GM12864 (cell line): Measurements from ENCODE around the gene HPGDS.
"Not testable (repeated sequence)": the region's sequence is repeated elsewhere in the genome, so short reads cannot be mapped to it uniquely, and the experiment has no call there.

Experiments used
- DNase-seq: peaks from one replicate; pipeline ENCODE4 v3.0.0-alpha.2; 2011; ENCODE audit warnings: low read depth
- H3K4me3 ChIP-seq: 2 replicates; pipeline ENCODE4 v1.5.1; 2011; ENCODE audit warnings: mild to moderate bottlenecking, low read depth, low read length, control low read depth
- TF ChIP-seq, protein P1 (sequence below): IDR thresholded peaks from 2 replicates; pipeline ENCODE4 v1.5.1; 2011; ENCODE audit warnings: low read depth, mild to moderate bottlenecking, moderate library complexity, low read length, control low read depth, inconsistent platforms; ENCODE audit errors: missing control alignments

HPGDS gene

DNA sequence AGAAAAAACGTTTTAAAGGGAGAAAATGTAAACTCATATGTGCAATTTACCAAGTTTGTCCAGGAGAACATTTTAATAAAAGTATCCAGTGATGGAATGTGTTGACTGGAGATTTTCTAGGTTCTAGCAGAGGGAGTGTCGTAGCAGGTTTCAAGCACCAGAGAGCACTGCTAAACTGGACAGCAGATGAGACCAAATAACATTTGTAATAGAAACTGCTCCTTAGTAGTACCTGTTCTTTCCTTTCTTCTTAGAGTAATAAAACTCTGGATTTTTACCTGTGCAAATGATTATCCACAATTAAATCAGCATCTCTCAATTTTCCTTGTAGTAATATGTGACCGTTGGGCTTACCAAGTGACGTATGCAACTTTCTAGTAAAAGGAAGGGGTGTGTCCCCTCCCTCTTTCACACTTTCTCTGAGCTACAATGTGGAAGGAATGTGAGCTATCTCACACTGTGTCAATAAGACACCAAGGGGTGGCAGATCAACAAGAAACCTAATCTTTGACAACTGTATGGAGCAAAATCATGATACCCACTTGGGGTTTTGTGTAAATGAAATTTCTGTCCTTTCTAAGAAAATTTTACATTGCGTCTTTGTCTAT lies 9.5 kb downstream of the HPGDS start:
- TF ChIP-seq, protein P1, sequence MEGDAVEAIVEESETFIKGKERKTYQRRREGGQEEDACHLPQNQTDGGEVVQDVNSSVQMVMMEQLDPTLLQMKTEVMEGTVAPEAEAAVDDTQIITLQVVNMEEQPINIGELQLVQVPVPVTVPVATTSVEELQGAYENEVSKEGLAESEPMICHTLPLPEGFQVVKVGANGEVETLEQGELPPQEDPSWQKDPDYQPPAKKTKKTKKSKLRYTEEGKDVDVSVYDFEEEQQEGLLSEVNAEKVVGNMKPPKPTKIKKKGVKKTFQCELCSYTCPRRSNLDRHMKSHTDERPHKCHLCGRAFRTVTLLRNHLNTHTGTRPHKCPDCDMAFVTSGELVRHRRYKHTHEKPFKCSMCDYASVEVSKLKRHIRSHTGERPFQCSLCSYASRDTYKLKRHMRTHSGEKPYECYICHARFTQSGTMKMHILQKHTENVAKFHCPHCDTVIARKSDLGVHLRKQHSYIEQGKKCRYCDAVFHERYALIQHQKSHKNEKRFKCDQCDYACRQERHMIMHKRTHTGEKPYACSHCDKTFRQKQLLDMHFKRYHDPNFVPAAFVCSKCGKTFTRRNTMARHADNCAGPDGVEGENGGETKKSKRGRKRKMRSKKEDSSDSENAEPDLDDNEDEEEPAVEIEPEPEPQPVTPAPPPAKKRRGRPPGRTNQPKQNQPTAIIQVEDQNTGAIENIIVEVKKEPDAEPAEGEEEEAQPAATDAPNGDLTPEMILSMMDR: peak; percentile 16
- H3K4me3 ChIP-seq: no peak overlapping the region
- no peak for DNase-seq

DNA sequence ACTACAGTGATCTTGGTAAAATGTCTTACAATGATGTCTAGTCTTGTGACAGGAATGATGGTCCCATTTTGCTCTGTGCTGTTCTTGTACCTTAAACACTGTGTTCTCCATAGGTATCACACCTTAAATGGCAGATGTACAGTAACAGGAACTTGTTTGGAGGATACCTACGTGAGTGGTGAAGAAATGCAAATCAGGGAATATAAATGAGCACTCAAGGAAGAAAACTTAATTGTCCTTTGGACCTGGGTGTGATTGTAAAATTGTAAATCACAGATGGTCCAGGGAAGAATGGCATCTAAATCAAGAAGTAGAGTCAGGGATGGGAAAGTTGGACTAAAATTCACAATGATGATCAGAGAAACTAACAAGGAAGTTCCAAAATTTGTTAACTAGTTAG lies 12.7 kb downstream of the HPGDS start:
- no peak overlapping the region for H3K4me3 ChIP-seq
- TF ChIP-seq, protein P1: no peak
- DNase-seq: no peak

DNA sequence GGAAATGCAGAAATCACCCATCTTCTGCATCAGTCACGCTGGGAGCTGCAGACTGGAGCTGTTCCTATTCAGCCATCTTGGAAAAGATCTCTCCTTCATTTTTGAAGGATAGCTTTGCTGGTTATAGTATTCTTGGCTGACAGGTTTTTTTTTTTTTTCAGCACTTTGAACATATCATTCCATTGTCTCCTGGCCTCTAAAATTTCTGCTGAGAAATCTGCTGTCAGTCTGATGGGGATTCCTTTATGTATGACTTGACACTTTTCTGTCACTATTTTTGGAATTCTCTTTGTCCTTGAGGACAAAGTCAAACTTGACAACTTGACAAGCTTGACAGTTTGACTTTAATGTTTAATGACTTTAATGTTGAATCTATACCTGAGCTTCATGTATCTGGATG lies 16.8 kb downstream of the HPGDS start:
- DNase-seq: no peak
- no peak overlapping the region for H3K4me3 ChIP-seq
- TF ChIP-seq, protein P1: no peak

DNA sequence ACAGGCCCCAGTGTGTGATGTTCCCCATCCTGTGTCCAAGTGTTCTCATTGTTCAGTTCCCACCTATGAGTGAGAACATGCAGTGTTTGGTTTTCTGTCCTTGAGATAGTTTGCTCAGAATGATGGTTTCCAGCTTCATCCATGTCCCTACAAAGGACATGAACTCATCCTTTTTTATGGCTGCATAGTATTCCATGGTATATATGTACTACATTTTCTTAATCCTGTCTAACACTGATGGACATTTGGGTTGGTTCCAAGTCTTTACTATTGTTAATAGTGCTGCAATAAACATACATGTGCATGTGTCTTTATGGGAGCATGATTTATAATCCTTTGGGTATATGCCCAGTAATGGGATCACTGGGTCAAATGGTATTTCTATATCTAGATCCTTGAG lies 22.7 kb downstream of the HPGDS start:
- H3K4me3 ChIP-seq, DNase-seq: not testable (repeated sequence)

DNA sequence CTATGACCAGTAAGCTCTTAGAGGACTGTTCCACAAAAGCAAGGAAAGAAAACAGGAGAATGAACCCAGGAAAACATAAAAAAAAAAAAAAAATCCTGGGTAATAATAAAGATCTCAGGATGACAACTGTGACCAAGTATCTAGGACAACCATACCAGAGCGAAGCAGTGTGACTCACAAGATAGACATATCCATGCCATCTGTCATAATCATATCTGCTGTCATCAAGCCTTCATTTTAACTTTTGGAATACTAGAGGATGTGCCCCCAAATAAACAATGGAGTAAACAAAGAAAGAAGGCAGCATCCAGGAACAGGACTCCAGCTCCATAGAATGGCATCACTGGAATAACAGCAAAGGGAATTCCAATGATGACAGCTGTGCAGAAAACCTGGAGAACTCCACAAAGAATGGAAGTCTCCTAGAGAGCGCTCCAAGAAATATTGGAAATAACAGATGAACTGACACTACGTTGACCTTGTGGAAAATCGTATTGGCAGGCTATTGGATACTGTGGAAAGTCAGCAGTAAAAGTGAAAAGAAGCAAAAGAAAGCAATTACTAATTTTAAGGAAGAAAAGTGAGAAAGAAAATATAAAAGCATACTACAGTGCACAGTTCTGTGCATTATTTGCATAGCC lies 35.3 kb downstream of the HPGDS start:
- TF ChIP-seq, protein P1: no peak
- DNase-seq: no peak
- H3K4me3 ChIP-seq: no peak overlapping the region

DNA sequence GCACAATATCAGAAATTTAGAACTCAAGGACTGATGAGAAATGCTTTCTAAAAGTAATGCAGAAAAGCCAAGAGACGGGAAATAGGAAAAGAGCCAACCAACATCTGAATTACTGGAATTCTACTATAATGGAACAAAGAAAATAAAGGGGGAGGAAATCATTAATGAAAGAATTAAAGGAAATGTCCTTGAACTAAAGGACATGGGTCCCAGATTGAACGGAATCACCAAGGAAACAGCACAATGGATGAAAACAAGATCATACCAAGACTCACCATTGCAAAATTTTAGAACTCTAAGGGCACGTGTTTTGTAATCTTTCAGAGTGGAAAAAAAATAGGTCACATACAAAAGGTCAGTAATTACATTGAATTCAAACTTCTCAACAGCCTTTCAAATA lies 35.9 kb downstream of the HPGDS start:
- no peak for DNase-seq
- TF ChIP-seq, protein P1: no peak
- H3K4me3 ChIP-seq: no peak overlapping the region

DNA sequence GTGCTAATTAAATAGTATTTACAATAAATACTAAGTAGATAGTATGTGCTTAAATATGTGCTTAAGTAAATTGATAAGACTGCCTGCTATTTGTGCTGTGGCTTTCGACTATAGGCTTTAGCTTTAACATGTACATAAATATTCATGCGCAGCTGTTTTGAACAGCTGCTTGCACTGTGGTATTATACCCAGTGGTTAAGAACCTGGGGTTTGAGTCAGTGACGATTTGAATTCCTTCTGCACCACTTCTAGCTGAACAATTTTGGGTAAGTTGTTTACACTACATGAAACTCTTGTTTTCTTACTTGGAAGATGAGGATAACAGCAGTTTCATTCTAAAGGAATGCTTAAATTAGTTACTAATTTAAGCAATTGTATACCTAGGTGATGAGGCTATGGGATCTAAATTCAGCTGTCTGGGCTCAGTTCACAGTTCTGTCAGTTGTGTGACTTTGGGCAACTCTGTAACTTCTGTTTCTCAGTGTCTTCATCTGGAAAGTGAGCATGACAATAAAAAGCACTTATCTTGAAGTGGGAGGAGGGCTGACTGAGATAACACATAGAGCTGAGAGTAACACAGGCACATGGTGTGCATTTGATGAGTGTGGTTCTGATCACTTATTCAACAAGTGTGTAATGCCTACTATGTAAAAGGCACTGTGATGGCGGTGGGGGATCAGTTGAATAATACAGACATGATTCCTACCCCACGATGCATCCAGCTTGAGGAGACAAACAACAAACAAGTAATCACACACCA lies 37.0 kb downstream of the HPGDS start:
- DNase-seq: no peak
- TF ChIP-seq, protein P1: no peak
- no peak overlapping the region for H3K4me3 ChIP-seq
